GM21723 (cell line): ENCODE data around the gene C14orf132.

ENCODE experiments used
- ATAC-seq: cut with Tn5 transposase; IDR thresholded peaks from one replicate; pipeline ENCODE4 v1.9.1; 2021; ENCODE audit warnings: mild to moderate bottlenecking, moderate library complexity; ENCODE audit not compliant: unreplicated experiment

C14orf132 gene

DNA sequence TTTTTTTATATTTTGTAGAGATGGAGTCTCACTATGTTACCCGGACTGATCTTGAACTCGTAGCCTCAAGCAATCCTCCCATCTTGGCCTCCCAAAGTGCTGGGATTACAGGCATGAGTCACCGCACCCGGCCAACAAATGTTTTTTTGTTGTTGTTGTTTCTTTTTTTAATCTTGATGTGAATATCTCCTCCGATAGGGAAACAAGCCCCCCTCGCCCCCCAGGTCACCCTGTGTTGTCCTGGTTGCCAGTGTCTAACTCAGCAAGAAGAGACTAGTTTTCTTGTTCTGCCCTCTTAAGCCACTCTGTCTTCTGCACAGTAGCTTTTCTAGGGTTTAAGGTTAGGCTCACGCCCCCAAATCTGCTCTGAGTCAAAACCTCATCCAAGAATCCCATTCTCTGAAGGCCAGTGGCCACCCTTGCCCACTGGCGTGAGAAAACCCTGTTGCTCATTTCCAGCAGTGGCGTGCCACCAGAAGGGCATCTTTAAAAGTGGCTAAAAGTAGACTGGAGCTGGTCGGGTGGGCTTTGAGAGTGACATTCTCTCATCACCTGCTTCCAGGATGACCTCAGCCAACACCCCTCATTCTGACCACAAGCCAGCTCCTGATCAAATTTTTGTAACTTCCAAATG is 42.7 kb downstream of the C14orf132 start:
- no peak for ATAC-seq

DNA sequence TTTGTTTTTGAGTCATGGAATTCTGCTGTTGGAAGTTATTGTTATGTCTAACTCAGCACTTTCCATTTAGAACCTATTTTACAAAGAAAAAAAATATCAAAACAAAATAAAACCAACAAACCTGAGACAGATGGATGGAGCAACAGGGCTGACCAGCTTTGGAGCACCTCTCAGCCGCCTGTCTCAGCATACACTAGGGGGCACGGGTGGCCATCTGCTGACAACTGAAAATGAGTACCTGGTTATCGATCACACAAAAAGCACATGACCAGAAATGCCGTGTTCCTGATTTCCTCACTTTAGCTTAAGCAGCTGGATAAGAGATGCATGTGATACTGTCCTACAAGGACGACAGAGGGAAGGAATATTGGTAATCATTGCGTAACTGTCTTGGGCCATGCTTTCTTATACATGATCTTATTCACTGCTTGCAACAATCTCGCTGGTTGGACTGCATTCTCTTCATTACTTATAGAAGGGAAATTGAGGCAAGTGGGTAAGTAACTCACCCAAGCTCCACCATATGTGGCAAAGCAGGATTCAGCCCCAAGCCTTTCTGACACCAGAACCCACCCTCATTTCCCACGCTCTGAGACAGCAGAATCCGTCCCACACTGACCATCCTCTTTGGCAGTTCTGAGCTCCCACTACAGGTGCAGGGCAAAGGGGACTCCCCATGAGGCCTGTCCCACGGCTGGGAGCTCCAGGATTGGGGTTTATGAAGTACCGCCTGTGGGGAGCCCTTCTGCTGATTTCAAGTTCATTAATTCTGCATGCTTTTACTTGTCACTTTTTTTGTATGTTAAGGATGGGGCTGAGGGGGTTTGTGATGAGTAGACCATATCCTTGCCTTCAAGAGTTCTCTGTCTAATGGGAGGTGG is 43.5 kb downstream of the C14orf132 start:
- ATAC-seq: no peak

GRCh38 chr14:96083667-96084320 is 44.6 kb downstream of the C14orf132 start:
- ATAC-seq: no peak

- ATAC-seq: no peak
Measured at GRCh38 chr14:96084796-96085195, 45.6 kb downstream of the C14orf132 start.

DNA sequence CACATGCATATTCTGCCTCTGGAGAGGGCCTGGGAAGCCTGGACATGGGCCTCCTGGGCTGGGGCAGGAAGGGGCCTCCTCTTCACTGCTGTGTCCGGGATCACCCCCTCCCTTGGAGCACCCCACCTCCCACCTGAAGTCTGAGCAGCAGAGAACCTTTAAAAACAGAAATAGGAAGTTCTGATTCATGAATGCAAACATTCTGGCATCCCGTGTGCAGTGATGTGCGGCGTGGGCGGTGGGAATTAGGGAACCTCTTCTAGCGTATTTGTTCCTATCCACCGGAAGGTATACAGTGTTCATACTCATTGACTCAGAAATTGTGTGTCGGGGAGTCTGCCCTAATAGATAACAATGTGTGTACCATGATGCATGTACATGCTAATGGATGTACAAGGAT is 46.2 kb downstream of the C14orf132 start:
- no peak for ATAC-seq

GRCh38 chr14:96086032-96086431 is 46.9 kb downstream of the C14orf132 start:
- no peak for ATAC-seq

DNA sequence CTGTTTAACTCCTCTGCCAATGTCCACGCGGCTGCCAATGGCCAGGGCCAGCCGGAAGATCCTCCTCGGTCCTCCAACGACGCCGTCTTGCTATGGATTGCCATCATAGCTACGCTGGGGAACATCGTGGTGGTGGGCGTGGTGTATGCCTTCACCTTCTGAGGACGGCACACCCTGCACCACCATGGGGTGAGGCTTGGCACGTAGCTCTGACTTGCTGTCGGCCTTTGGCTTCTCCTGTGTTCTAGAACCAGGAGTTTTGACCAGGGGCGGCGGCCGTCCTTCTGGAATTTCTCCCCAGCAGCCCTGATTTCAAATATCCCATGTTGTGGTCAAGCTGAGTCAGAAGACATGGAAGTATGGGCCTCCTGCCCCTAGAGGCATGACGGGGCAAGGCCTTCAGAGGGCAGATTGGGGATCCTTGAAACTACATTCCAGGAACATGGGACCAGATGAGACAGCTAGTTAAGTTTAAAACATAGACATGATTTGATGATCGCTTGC is 47.5 kb downstream of the C14orf132 start:
- ATAC-seq: no peak

- no peak for ATAC-seq
Measured at GRCh38 chr14:96088074-96088473, 48.9 kb downstream of the C14orf132 start.

- ATAC-seq: no peak
Measured at GRCh38 chr14:96088481-96088880, 49.3 kb downstream of the C14orf132 start.

- no peak for ATAC-seq
Measured at GRCh38 chr14:96088911-96089310, 49.7 kb downstream of the C14orf132 start.

GRCh38 chr14:96089401-96089800 is 50.2 kb downstream of the C14orf132 start:
- ATAC-seq: no peak

GRCh38 chr14:96090441-96091148 is 51.4 kb downstream of the C14orf132 start:
- no peak for ATAC-seq

GRCh38 chr14:96091149-96091693 is 52.1 kb downstream of the C14orf132 start:
- ATAC-seq: no peak

GRCh38 chr14:96091941-96092411 is 52.8 kb downstream of the C14orf132 start:
- no peak for ATAC-seq

- no peak for ATAC-seq
Measured at GRCh38 chr14:96092936-96093335, 53.8 kb downstream of the C14orf132 start.

DNA sequence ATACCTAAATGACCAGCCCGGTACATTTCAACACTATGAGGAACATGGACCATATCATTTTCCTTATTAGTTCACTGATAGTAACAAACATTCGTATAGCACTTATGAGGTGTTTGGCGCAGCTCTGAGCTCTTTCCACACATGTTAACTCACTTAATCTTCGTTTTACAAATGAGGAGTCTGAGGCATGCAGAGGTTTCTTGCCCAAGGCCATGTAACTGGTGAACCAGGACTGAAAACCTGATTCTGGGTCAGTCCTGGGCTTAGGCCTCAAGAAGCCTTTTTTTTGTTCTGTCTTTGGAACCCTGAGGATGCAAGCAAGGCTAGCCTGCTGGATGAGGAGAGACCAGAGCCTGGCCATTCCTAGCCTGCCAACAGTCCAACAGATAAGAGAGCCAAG is 55.0 kb downstream of the C14orf132 start:
- no peak for ATAC-seq

GRCh38 chr14:96094656-96095055 is 55.5 kb downstream of the C14orf132 start:
- ATAC-seq: no peak

DNA sequence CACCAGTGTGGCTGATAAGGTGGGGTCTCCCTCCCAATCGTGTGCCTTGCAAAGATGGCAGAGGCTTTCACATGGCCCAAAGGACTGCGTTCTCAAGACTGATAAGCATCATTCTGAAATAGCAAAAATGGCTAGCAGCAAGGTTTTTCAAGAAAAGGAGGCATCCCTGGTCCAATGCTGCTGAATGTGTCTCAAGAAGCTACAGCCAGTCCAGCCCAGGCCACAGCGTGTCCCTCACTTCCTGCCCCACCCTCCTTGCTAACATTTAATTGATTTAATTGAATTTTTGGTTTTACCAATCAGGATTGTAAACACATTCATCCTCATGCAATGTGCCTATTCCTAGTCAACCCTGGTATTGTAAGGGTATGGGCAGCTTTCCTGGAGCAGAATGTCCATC is 55.9 kb downstream of the C14orf132 start:
- ATAC-seq: no peak

GRCh38 chr14:96095581-96096476 is 56.7 kb downstream of the C14orf132 start:
- no peak for ATAC-seq
